Activated T-helper 17 cell treated with anti-CD3 and anti-CD28 coated beads, Interleukin-2, amount 50 U/mL, for 72 hours (primary cell): ENCODE measurements around the gene MYCBP2. TPM values are rescaled to one million over a fixed set of nuclear protein-coding genes. Genes with fewer than 3 reads are reported as not detected.
A peak's percentile ranks its signal among the peaks of the same experiment; 100 is the strongest.
"Not testable (repeated sequence)": the region's sequence is repeated elsewhere in the genome, so short reads cannot be mapped to it uniquely, and the experiment has no call there.

Experiments used
- ATAC-seq: fragments of 150-1000 bp; cut with Tn5 transposase; replicated peaks from 2 replicates; pipeline ENCODE4 v1.10.0; 2021; ENCODE audit warnings: mild to moderate bottlenecking, moderate library complexity
- H3K27ac Mint-ChIP-seq: one replicate; pipeline ENCODE4 v1.8.0; 2022; ENCODE audit warnings: mixed read lengths
- H3K27me3 Mint-ChIP-seq: one replicate; pipeline ENCODE4 v1.8.0; 2022; ENCODE audit warnings: mixed read lengths
- H3K36me3 Mint-ChIP-seq: one replicate; pipeline ENCODE4 v1.8.0; 2022; ENCODE audit warnings: low read depth, mild to moderate bottlenecking, mixed read lengths
- H3K4me1 Mint-ChIP-seq: one replicate; pipeline ENCODE4 v1.8.0; 2022; ENCODE audit warnings: mixed read lengths
- H3K4me3 Mint-ChIP-seq: one replicate; pipeline ENCODE4 v1.8.0; 2022; ENCODE audit warnings: mild to moderate bottlenecking, mixed read lengths
- H3K9me3 Mint-ChIP-seq: one replicate; pipeline ENCODE4 v1.8.0; 2022; ENCODE audit warnings: mixed read lengths
- total RNA-seq, 2 donors: library from RNA; stranded (reverse); gene quantifications; one replicate each; pipeline ENCODE4 v1.2.3, GENCODE V29; 2022

The MYCBP2 gene
- total RNA-seq, 2 donors from 2014 or later, result 69.1 to 101 TPM

DNA sequence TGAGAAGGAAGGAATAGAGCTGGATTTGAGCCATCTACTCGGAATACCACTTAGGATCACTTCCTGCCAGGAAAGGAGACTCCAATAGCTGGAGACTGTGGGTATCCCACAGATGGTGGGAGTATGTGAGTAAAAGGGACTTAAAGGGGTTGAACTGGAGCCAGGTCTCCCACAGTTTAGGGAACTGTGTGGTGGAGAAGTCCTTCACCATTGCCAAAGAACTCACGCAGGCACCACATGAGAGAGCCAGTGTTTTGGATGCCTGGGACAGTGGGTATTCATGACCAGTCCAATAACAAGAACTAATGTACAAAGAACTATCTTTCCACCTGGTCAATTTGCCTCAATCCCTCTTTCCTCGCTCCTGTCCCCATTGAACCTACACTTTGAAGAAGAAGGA is 24.4 kb upstream of the MYCBP2 start:
- Mint-ChIP-seq H3K27me3 (no peaks in the 10 kb centered on the region), H3K27ac (no peak overlapping the region), H3K4me1 (no peaks in the 10 kb centered on the region), H3K36me3 (no peaks in the 10 kb centered on the region), H3K4me3 (no peak overlapping the region), H3K9me3 (no peaks in the 10 kb centered on the region)
- no peak for ATAC-seq

DNA sequence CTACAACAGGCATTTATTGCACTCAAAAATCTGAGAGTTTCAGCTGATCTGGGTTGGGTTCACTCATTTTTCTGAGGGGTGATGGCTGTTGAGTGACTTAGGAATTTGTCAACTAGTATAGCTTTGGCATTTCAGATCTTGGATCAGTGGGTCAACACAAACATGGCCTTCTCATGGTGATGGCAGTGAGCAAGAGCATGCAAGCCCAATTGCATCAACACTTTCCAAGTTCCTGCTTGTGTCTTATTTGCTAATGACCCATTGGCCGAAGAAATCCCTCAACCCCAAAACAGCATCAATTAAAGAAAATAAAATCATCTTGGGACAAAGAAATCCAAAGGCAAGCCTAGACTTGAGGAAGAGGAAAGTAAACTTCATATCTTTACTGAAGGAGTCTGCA is 23.9 kb upstream of the MYCBP2 start:
- Mint-ChIP-seq H3K4me3 (no peak overlapping the region), H3K9me3 (no peaks in the 10 kb centered on the region), H3K4me1 (no peaks in the 10 kb centered on the region), H3K27ac (no peak overlapping the region), H3K36me3 (no peaks in the 10 kb centered on the region), H3K27me3 (no peaks in the 10 kb centered on the region)
- no peak for ATAC-seq

DNA sequence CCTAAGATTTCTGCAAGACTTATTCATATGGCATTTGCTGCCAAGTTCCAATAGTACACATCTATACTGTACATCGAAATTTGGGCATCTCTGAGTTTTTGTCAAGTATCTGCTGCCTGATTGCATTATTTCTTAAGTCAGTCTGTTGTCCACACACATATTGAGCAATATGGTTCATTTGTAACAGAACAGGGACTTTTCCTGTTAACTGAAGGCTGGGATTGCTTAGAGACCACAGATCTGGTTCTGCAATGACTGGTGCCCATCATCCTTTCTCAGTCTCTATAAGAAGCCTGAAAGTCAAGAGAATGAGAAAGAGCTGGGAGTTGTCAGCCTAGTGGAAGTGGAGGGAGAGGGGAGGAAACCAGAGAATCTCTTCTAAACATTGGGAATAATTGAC is 22.5 kb upstream of the MYCBP2 start:
- H3K27ac Mint-ChIP-seq, result no peak overlapping the region
- peaks cover 6% of the 10 kb centered on the region for H3K4me1 Mint-ChIP-seq
- ATAC-seq, result no peak
- no peak overlapping the region for H3K4me3 Mint-ChIP-seq
- H3K36me3 Mint-ChIP-seq, result no peaks in the 10 kb centered on the region
- H3K27me3 Mint-ChIP-seq, result no peaks in the 10 kb centered on the region
- no peaks in the 10 kb centered on the region for H3K9me3 Mint-ChIP-seq

DNA sequence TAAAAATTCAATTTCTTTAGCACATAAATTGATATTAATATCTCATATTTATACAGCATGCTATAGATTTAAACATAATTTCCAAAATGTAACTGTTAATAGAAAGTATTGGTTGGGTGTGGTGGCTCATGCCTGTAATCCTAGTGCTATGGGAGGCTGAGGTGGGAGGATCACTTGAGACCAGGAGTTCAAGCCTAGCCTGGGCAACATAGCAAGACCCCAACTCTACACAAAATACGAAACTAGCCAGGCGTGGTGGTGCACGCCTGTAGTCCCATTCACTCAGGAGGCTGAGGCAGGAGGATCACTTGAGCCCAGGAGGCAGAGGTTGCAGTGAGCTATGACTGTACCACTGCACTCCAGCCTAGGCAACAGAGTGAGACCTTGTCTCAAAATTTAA is 20.5 kb upstream of the MYCBP2 start:
- H3K36me3 Mint-ChIP-seq, H3K9me3 Mint-ChIP-seq, H3K4me1 Mint-ChIP-seq, H3K27me3 Mint-ChIP-seq, H3K27ac Mint-ChIP-seq, ATAC-seq, H3K4me3 Mint-ChIP-seq: not testable (repeated sequence)

DNA sequence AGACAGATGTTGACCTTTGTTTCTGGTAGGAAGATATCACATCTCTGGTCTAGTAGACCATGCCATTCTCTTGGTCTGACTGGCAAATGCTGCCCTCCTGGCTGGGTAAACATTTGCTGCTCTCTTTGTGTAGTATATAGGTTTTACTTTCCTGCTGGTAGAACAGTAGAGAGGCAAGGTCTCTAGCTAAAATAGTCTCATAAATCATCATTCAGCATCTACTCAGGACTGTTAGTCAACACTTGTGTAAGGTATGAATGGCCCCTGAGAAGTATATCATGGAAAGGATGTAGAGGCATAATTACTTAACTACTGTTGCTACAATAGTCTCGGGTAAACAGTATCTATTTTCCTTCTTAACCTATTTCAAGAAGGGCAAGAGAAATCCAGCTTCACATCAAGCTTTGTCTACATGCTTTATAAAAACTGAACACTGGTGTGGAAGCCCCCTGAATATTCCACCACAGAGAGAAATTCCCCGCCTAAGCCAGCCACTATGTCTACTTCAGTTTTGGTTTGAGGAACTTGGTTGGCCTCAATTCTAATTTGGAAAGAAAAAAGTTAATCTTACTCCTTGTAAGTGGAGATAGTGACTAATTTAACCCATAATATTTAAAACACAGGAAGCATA is 18.4 kb upstream of the MYCBP2 start:
- H3K9me3 Mint-ChIP-seq, result no peaks in the 10 kb centered on the region
- peak; percentile 87 for ATAC-seq
- H3K4me1 Mint-ChIP-seq, result peaks cover 6% of the 10 kb centered on the region
- H3K27ac Mint-ChIP-seq, result peak overlapping the region; percentile 89
- no peaks in the 10 kb centered on the region for H3K27me3 Mint-ChIP-seq
- peak overlapping the region; percentile 65 for H3K4me3 Mint-ChIP-seq
- H3K36me3 Mint-ChIP-seq, result no peaks in the 10 kb centered on the region

DNA sequence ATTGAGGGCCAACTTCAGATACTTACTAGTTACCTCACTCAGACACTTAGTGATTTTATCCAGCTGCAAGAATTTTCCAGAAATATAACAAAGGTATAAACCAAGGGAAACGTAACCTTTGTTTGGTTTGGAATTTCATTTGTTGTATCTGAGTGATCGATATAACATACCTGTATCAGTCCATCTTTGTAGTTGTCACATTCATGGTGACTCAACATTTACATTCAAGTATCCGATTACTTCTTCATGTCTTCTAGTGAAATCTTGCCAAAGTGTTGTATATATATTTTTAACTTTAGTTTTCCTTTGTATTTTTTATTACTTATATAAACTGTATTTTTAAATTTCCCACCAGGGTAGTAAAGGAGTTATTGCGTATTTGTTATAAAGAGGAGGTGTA is 16.9 kb upstream of the MYCBP2 start:
- no peaks in the 10 kb centered on the region for H3K27me3 Mint-ChIP-seq
- ATAC-seq, result no peak
- no peak overlapping the region for H3K27ac Mint-ChIP-seq
- H3K4me1 Mint-ChIP-seq, result peaks cover 6% of the 10 kb centered on the region
- no peak overlapping the region for H3K4me3 Mint-ChIP-seq
- H3K9me3 Mint-ChIP-seq, result no peaks in the 10 kb centered on the region
- no peaks in the 10 kb centered on the region for H3K36me3 Mint-ChIP-seq

DNA sequence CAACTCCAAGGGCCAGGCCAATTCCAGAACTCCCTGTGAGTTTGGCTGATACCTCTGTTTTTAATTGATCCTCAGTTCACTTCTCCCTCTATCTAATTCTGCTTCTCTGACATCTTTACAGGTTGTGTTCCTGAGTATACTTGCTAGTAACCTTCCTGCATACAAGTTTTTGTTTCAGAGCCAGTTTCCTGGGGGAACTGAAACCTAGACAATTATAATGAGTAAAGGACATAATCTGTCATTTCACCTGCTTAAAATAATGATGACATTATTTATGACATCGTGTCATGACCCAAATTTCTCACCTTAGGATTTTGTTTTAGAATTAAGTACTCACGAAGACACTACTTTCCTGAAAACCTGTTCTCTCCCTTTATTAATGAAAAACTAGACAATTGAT is 12.5 kb upstream of the MYCBP2 start:
- H3K4me3 Mint-ChIP-seq, result no peak overlapping the region

DNA sequence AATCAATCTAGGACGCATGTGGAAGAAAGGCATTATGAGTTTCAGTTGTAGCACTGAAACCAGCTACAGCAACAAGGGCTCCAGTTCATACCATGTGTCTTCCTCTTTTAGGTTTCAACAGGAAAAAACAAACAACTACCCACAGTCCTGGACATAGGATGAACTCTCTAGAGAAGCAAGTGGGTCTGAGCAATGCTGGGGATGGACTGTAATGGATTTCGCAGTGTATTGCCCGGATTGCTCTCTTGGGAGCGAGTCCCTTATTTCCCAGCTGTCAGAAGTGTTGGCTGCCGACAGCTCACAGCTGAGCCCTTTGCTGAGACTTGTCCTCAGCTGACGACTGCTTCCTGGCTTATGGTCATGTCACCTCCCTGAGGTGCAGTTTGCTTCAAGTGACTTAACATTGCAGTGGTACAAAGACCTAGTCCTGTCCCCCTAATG is 12.1 kb upstream of the MYCBP2 start:
- Mint-ChIP-seq H3K27ac (no peak overlapping the region), H3K36me3 (no peaks in the 10 kb centered on the region), H3K9me3 (no peaks in the 10 kb centered on the region), H3K4me3 (no peak overlapping the region), H3K27me3 (no peaks in the 10 kb centered on the region), H3K4me1 (no peaks in the 10 kb centered on the region)
- no peak for ATAC-seq

More for the DNA sequence above, 12.5 kb upstream of the MYCBP2 start:
- ATAC-seq, result no peak
- Mint-ChIP-seq H3K36me3 (no peaks in the 10 kb centered on the region), H3K27ac (no peak overlapping the region), H3K9me3 (no peaks in the 10 kb centered on the region), H3K4me1 (no peaks in the 10 kb centered on the region), H3K27me3 (no peaks in the 10 kb centered on the region)

DNA sequence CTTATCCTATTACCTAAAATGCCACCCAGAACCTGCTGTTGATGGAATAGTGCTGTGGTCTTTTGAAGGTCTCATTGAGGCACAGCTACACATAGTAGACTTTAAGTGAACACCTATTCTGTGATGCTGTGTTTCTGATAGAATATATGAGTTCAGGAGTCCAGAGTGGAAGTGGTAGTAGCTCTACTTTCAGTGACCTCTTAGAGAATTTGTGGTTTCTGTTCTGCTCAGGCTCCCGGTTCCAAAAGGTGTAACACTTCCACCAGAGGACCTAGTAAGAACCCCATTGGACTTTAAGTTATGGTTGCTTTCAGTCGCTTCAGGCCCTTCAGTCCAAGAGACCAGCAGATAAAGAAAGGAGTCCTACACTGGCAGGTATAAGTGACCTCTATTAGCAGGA is 11.4 kb upstream of the MYCBP2 start:
- Mint-ChIP-seq H3K36me3 (no peaks in the 10 kb centered on the region), H3K4me1 (no peaks in the 10 kb centered on the region)

DNA sequence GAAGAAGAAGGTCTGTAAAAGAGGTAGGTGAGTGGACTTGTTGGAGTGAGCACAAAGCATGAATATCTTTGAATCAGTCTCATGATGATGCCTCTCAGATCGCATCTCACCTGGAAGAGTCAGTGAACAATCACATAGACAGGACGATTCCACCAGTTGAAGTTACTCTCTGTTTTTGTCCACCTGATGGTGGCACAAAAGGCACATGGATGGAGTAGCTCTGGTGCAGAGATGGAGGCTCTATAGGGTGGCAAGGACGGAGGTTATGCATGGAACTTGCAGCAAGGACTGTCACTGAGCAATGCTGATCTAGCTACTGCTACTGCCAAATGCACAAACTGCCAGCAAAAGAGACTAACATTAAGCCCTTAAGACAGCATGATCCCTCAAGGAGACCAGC is 10.3 kb upstream of the MYCBP2 start:
- H3K4me1 Mint-ChIP-seq, result no peaks in the 10 kb centered on the region
- H3K27me3 Mint-ChIP-seq, result no peaks in the 10 kb centered on the region
- H3K9me3 Mint-ChIP-seq, result no peaks in the 10 kb centered on the region
- no peak for ATAC-seq
- H3K36me3 Mint-ChIP-seq, result no peaks in the 10 kb centered on the region
- H3K4me3 Mint-ChIP-seq, result no peak overlapping the region
- no peak overlapping the region for H3K27ac Mint-ChIP-seq

More for the DNA sequence above, 11.4 kb upstream of the MYCBP2 start:
- ATAC-seq, result no peak
- Mint-ChIP-seq H3K27me3 (no peaks in the 10 kb centered on the region), H3K9me3 (no peaks in the 10 kb centered on the region), H3K27ac (no peak overlapping the region), H3K4me3 (no peak overlapping the region)

DNA sequence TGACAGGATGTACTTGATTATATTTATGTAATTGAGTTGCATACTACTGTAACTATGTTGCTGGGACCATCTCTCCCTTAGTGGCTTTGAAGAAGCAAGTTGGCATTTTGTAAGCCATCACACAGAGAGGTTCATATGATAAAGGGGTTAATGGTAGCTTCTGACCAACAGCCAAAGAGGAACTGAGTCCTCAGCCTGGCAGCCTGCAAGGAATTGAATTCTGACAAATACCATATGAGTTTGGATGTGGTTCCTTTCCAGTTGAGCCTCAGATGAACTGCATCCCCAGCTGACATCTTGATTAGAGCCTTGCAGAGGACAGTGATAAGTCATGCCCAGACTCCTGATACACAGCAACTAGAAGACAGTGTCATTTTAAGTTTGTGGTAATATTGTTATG is 8.6 kb upstream of the MYCBP2 start:
- Mint-ChIP-seq H3K9me3 (no peaks in the 10 kb centered on the region), H3K4me3 (no peak overlapping the region), H3K36me3 (no peaks in the 10 kb centered on the region), H3K27ac (no peak overlapping the region), H3K27me3 (no peaks in the 10 kb centered on the region), H3K4me1 (peaks cover 8% of the 10 kb centered on the region)
- ATAC-seq, result no peak

DNA sequence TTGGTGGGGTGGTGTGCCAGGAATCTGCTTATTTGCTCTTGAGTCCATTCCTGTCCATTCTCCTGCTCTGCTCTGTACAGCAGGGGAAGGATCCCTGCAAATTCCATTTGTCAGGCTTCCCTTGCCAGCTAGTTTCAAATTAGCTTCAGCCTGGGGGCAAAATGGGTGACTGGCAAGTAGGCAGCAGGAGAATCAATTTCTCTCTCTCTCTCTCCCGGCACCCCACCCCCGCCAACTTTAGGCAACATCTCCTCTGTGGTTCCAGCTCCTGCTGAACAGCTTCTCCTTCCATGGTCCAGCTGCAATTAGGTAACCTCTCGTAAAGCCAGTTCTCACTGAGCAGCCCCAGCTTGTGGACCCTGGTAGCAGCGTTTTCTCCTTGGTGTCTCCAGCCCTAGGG is 6.7 kb upstream of the MYCBP2 start:
- Mint-ChIP-seq H3K27ac (no peak overlapping the region), H3K4me1 (peaks cover 8% of the 10 kb centered on the region), H3K9me3 (no peaks in the 10 kb centered on the region), H3K27me3 (no peaks in the 10 kb centered on the region), H3K36me3 (no peaks in the 10 kb centered on the region), H3K4me3 (no peak overlapping the region)
- ATAC-seq, result no peak

DNA sequence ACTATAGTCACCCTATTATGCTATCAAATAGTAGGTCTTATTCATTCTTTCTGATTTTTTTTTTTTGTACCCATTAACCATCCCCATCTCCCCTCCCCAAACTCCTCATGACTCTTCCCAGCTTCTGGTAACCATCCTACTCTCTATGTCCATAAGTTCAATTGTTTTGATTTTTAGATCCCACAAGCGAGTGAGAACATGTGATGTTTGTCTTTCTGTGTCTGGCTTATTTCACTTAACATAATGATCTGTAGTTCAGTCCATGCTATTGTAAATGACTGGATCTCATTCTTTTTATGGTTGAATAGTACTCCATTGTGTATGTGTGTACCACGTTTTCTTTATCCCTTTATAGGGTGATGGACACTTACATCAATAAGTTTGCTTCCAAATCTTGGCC is 4.5 kb upstream of the MYCBP2 start:
- Mint-ChIP-seq H3K36me3 (peaks cover 7% of the 10 kb centered on the region), H3K4me3 (peak overlapping the region; percentile 42), H3K9me3 (no peaks in the 10 kb centered on the region), H3K27me3 (no peaks in the 10 kb centered on the region), H3K27ac (peak overlapping the region; percentile 51), H3K4me1 (peaks cover 8% of the 10 kb centered on the region)
- ATAC-seq, result no peak

DNA sequence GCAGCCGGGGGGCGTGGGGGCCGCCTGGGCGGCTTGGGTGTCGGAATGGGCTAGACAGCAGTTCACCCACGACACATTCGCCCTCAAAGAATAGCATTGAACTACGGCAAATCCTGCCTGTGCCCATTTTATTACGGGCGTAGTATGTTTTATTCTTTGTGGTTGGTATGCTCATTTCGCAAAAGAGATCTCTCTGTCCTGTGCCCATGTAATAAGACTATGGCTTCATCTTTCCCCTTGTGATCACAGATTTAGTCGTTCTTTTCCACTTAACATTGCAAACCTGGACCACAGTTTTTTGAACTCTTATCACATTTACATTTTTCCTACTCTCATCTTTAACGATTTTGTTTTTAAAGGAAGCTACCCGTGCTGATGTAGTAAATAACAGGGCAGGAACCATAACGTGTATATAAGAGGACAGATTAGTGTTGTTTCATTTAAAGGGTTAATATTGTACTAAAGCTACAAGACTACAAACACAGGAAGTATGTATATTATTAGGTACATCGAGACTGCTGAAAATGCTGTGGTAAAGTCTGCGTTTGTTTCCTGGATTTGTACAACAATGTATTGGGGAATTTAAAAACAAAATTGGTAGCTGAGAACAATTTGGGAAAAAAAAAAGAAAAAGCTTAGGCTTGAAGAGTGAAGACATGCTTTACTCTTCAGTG is 3.2 kb upstream of the MYCBP2 start:
- peak overlapping the region; percentile 82 for H3K27ac Mint-ChIP-seq
- H3K9me3 Mint-ChIP-seq, result no peaks in the 10 kb centered on the region
- peaks cover 19% of the 10 kb centered on the region for H3K36me3 Mint-ChIP-seq
- peaks cover 8% of the 10 kb centered on the region for H3K4me1 Mint-ChIP-seq
- peak; percentile 11 for ATAC-seq
- H3K4me3 Mint-ChIP-seq, result peak overlapping the region; percentile 83
- no peaks in the 10 kb centered on the region for H3K27me3 Mint-ChIP-seq

DNA sequence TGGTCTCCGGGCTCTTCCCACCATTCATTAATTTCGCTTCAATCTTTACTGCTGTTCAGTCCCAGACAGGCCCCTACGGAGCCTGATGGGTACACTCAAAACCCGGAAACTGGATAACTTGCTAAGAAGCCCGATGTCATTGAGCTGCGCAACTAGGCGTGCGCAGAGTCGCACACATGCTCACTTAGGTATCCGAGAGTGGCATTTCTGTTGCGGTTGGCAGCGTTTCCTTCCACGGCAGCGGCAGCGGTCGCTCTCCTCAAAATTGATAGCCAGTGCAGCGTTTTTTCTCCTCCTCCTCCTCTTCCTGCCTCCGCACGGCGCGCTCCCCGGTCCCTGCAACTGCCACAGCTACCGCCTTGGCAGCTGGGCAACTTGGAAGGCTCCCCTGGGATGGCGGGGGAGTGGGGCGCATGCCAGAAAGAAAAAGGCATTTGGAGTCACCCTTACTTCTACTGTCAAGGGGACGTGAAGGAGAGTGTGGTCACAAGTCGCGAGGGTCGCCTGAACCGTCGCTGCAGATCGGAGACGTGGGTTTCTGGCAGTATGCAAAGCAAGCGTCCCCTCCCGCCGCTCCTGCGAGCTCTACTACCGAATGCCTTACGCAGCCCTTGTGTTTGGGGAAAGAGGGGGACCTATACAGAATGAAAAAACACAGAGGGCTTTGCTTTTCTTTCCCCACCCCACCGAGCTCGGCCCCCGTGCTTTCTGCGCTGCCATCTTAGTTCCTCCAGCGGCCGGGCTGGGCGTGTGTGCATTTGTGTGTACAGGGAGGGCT is 2.4 kb upstream of the MYCBP2 start:
- Mint-ChIP-seq H3K27me3 (no peaks in the 10 kb centered on the region), H3K27ac (peak overlapping the region; percentile 82), H3K36me3 (peaks cover 20% of the 10 kb centered on the region), H3K4me3 (peak overlapping the region; percentile 83), H3K4me1 (peaks cover 9% of the 10 kb centered on the region), H3K9me3 (no peaks in the 10 kb centered on the region)
- ATAC-seq, result peak; percentile 72
